NCI-H2081 (cell line): ENCODE data around the gene TM4SF1.
"Not testable (repeated sequence)": the region's sequence is repeated elsewhere in the genome, so short reads cannot be mapped to it uniquely, and the experiment has no call there.

Source experiments
- DNase-seq, 2 experiments: peaks; one replicate each; lab custom pipeline; 2025; lab: John Stamatoyannopoulos, UW

TM4SF1 gene

DNA sequence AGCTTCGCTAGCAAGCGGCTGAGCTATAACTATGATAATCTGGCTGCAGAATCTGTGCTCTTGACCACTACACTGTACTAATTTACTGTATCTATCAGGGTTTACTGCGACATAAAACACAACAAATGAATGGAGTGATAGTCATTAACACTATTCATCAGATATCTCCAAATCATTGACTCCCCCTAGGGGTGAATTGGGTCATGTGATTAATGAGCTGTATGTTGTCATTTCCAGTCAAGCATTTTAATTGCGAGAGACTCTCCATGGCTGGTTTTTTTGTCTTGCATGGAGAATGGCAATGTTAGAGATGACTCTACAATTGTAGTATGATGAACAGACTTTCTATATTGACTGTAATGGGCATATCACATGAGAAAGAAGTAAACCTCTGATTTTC is 33.5 kb downstream of the TM4SF1 start:
- DNase-seq: peak in 1 of 2 experiments; percentile 51

DNA sequence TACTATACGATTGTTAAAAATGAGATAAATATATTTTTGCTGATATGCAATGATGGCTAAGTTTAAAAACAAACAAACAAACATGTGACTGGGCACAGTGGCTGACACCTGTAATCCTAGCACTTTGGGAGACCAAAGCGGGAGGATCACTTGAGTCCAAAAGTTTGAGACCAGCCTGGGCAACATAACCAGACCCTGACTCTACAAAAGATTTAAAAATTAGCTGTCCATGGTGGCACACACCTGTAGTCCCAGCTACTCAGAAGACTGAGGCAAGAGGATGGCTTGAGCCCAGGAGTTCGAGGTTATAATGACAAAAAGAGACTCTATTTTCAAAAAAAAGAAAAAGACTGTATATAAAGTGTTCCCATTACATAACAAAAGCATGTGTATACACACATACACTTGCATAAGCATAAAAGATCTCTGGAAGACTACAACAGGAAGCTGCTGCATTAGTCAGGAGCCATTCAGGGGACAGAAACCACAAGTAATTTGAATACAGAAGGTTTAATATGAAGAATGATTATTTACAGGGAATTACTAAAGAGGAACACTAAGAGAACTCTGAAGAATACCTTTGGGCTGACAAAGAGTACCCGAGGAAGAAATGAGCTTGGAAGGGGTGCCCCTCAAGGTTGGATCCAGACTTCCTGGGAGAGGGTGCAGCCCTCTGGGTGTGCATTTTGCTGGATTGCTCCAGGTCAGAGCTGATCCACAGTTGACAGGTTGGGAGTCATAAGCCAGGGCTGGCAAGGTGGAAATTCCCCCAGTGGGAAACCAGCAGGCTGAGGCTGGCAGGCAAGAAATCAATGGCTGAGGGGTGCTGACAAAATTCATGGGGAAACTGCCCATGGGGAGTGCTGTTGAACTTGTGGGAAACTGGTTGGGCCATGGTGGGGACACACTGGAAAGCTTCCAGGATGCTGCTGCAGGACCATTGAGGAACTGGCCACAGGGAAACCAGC is 34.8 kb downstream of the TM4SF1 start:
- no peak for DNase-seq

DNA sequence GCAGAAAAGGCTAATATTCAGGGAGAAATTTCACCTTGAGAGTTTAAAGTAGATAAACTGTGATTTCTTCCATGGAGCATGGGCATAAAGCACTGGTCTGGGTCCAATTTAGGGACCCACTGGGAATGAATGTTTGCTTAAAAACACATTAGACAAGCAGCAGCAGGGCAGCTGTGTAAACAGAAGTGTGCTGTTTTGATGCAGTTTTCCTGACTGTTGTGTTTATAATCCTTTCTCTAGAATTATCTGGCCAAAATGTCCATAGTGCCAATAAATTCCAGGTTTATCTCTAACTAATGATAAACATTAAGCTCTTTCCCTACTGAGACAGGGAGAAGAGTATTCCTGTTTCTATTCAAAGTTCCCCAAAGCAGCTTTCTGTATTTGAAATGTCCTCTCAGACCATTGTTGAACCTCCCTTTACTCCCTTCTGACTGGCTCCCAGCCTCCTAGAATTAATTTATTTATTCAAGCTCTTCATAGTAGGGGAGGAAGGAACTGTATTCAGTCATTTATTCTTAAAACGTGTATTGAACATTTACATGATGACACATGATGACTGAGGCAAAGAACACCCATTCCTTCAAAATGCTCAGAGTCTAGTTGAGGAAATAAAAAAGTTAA is 37.0 kb downstream of the TM4SF1 start:
- DNase-seq: peak; percentile 91 to 97

DNA sequence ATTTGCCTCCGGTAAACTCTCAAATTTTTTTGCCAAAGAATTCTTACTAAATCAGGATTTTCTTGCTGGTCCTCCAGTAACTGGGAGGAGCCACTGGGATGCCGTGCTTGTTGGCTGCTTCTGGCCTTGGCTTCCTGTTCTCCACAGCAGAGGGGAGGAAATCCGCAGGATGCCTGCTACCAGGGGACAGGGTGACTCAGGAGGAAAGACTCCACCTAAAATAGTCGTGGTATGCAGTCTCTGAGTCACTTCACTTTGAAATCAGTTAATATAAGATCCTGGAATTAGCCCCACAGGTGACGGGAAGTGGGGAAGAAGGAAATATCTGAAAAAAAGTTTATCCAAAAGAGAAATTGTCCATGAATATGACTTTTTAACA is 37.5 kb downstream of the TM4SF1 start:
- DNase-seq: peak; percentile 90 to 96

DNA sequence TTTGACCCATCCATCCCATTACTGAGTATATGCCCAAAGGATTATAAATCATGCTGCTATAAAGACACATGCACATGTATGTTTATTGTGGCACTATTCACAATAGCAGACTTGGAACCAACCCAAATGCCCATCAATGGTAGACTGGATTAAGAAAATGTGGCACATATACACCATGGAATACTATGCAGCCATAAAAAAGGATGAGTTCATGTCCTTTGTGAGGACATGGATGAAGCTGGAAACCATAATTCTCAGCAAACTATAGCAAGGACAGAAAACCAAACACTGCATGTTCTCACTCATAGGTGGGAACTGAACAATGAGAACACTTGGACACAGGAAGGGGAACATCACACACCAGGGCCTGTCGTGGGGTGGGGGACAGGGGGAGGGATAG is 40.0 kb downstream of the TM4SF1 start:
- not testable (repeated sequence) for DNase-seq

DNA sequence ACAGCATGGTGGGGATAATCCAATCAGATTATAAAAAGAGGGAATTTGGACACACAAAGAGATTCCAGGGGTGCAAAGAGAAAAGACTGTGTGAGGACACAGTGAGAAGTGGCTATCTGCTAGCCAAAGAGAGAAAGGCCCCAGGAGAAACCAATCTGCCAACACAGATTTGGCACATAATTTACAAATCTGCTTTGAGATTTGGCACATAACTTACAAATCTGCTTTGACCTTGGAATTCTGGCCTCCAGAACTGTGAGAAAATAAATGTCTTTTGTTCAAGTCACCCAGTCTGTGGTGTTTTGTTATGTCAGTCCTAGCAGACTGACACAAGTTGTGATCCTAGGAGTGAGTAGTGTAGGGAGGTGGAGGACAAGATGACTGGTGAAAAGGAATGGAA is 40.5 kb downstream of the TM4SF1 start:
- no peak for DNase-seq

DNA sequence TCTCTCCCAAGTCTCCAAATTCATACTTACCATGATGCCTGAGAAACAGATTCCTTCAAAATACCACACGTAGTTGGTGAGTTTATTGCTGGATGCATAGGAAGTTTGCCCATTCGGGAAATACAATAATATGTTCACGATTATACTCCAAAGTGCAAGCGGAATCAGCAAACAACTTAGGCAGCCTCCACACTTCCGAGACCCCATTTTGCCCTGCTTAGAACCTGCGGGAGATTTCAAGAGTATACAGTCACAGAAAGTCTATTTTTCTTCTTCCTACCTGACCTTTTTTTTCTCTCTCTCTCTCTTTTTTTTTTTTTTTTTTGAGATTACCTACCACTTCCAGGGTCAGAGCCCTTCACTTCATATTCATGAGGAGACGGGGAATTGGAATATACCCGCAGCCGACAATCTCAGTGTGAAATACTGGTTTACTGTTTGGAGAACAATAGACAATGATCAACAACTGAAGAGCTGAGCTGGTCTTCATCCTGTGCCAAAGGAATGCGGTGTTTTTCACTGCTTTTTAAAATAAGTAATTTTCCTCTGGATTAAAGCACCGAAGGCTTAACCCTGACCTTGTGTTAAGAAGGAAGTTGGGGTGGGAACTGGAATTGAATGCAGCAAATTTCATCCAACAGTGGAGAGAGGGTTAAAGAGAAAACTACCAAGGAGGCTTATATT is 44.1 kb downstream of the TM4SF1 start, which contains the start of gene TM4SF18:
Gene TM4SF18 (minus strand): TSS at position 461 of the 684 bp plus-strand sequence. CDS start 254 bp downstream, at position 207.
- no peak for DNase-seq

DNA sequence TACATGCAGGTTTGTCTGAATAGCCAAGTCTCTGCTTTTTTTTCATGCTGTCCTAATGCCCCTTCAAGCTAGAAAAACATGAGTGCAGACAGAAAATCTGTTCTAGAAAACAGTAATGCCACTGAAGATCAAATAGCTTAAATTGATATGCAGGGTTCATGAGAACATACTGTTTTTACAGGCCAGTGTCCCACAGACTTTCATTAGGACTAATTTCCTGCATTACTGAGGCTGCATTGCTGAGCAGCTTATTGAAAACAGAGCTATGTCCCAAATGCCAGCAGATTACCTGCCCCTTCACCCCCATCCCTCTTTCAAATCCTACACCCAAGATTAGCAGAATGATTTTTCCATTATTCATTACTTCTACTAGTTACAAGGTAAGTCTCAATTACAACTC is 44.7 kb downstream of the TM4SF1 start:
- DNase-seq: no peak

DNA sequence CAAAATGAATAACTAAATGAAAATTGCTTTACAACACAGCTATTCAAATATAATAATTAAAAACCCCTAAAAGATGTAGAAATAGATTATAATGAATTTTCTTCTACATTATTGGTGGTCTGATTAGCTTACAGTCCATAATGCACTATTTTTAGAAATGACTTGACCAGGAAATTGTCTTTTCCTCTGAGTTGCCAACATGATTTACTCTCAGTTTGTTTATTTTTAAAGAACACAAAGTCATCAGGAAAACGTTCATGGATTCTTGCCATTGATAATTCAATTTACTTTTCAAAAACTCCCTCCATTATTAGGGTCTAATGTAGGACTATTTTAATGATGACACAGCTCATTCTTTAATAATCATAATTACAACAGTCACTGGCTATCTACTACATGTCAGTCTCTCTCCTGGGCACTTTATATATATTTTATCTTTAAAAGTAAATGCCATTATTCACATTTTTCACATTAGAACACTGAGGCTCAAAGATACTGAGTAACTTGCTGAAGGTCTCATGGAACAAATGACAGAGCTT is 45.2 kb downstream of the TM4SF1 start:
- DNase-seq: no peak

DNA sequence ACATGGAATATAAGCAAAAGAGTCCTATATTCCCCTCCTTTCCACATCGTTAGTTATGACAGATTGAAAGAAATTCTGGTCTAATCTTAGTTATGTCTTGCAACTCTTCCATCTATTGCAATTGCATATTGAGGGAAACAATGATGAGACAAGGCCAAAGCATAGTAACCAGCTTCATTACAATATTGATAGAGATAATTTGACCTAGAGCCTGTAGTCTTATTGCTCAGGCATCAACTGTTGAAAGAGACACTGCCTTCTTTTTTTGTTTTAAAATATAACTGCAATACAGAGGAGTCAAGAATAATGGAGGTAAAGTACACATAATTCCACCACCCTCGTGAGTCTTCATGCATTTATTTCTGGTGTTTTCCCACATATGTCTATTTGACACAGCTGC is 46.1 kb downstream of the TM4SF1 start:
- DNase-seq: no peak

DNA sequence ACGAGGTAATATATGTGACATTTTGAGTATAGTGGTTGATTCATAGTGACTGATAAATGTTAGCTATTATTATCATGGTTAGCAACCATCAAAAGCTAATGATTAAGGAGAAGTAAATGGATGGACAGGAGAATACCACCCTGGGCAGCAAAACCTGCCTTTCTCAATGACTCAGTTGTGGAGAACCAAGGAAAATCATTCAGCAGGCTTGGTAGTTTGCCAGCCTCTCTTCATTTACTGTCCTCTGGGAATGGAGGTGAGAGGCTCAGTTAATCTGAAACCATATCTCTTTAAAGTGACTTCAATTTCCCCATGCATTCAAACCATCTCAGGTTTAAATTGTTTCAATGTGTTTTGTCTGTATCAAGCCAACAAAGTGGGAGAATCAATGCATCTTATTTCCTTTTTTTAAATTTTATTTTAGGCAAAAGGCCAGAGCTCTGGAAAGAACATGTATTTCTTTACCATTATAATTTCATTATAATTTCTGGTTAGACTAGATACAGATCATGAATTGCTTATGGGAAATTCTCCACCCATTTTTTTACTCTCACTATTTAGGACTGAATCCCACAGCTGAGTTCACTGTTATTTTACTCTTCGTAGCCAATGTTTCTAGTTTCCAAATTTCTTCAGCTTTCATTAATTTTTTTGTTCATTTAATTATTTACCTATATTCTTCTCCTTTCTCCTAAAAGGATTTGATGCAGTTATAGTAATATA is 46.7 kb downstream of the TM4SF1 start:
- DNase-seq: peak; percentile 29 to 51

DNA sequence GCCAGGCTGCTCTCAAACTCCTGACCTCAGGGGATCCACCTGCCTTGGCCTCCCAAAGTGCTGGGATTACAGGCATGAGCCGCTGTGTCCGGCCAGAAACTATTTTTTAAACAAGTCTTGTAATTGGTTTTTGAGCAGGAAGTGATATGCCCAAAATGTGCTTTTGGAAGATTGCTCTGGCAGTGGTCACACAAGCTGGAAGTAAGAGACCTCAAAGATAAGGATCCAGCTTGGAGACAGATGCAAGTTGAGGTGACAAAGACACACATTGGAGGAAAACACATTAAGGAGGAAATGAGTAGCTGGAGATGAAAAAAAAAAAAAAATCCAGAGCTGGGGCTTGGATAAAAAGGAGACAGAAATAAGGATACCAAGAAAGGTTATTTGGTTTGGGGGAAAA is 50.3 kb downstream of the TM4SF1 start:
- no peak for DNase-seq

DNA sequence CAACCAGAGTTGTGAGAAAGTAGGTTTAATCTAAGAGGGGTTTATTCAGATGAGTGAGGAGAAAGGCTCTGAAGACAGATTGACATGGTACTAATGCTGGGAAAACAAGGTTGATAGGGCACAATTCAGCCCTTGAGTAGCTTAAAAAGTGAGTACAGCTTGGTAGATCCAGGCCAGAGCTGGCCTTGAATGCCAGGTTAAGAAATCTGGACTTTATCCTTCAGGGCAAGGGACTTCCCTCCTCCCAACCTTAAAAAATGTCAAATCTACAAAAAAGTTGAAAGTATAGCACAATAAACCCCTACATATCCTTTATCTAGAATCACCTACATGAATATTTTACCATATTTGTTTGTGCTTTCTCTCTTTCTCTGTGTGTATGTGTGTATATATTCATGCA is 51.9 kb downstream of the TM4SF1 start:
- no peak for DNase-seq

DNA sequence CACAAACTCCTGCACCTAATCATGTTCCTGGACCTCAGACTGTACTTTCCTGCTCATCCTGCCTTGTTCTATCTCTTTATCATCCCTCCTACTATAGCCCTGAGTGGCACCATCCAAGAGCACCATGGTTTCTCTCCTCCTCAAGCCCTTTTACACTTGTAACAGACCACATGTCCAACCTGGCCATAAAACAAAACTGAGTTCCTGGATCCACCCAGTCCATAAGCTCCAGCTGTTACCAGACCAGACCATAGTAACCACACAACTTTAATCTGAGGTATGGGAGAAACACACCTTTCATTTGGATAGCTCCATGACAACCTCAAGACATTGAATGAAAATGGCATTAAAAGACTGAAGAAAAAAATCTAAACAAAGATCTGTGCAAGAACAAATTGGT is 53.1 kb downstream of the TM4SF1 start:
- no peak for DNase-seq

DNA sequence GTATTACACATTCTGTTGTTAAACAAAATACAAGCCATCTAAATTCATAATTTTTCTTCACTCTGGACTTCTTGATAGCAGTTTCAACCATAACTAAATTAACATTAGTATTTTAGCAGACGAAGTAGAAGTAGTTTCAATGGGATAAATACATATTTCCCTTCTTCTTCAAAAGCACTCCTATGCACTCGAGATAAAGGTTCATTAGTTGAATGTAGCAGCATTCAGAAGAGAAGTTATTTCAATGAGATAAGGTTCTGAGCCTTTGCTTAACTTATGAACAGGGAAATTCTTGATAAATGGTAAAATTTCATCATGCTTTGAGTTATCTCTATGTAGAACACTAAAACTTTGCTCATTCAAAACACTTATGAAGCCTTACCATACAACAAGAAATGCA is 55.8 kb downstream of the TM4SF1 start:
- no peak for DNase-seq

DNA sequence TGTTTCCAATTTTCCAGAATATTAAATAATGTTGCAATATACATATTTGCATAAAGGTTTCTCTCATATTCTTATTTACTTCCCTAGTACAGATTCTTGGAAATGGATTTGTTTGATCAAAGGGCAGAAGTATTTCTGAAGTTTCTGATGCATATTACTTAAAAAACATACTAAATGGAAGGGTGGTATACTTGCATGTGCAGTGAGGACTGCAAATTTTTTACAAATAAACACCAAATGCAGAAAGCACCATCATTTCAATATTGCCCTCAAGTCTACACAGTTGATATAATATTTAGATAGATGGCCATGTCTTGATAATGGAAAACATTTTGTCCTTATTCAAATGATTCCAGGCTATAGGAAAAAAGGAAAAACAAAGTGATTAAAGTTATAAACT is 56.3 kb downstream of the TM4SF1 start:
- DNase-seq: no peak

DNA sequence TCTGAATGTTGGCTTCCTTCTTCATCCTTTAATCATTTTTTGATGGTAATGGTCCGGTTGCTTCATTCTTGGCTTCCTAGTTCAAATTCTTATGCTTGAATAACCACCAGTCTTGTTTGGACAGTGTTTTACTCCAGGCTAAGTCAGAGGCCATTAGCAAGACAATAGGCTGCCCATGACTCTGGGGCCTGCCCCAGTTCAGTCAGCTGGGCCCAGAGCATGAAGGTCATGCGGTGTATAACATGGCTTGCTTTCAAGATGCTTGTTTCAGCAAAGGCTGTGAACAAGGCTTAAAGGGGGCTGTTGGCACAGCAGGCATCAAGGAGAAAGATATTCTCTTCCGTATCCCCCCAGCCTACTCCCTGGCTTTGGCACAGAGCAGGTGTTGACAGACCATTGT is 57.7 kb downstream of the TM4SF1 start:
- DNase-seq: peak in 1 of 2 experiments; percentile 55
